Fibroblast of the aortic adventitia (primary cell): ENCODE data around the gene ST3GAL3. TPM values are rescaled to one million over a fixed set of nuclear protein-coding genes. Genes with fewer than 3 reads are reported as not detected.
A peak's percentile ranks its signal among the peaks of the same experiment; 100 is the strongest.

Source experiments
- DNase-seq: peaks from one replicate; pipeline ENCODE4 v3.0.0-alpha.2; 2010; ENCODE audit warnings: low read depth
- H3K4me3 ChIP-seq: 2 replicates; pipeline ENCODE4 v1.5.1; 2011; ENCODE audit warnings: low read depth, mild to moderate bottlenecking, control low read depth, low read length, moderate library complexity
- CTCF ChIP-seq: IDR thresholded peaks from 2 replicates; pipeline ENCODE4 v1.5.1; 2011; ENCODE audit warnings: mild to moderate bottlenecking, low read length, control low read depth, inconsistent platforms; ENCODE audit not compliant: insufficient read depth
- total RNA-seq: library from RNA; depleted of rRNA; stranded (reverse); fragments of >200 nt; gene quantifications from 2 replicates; pipeline ENCODE4 v1.2.3, GENCODE V29; 2012; ENCODE audit warnings: low replicate concordance

ST3GAL3 gene
- total RNA-seq, 1 donor, result 24.0 TPM

DNA sequence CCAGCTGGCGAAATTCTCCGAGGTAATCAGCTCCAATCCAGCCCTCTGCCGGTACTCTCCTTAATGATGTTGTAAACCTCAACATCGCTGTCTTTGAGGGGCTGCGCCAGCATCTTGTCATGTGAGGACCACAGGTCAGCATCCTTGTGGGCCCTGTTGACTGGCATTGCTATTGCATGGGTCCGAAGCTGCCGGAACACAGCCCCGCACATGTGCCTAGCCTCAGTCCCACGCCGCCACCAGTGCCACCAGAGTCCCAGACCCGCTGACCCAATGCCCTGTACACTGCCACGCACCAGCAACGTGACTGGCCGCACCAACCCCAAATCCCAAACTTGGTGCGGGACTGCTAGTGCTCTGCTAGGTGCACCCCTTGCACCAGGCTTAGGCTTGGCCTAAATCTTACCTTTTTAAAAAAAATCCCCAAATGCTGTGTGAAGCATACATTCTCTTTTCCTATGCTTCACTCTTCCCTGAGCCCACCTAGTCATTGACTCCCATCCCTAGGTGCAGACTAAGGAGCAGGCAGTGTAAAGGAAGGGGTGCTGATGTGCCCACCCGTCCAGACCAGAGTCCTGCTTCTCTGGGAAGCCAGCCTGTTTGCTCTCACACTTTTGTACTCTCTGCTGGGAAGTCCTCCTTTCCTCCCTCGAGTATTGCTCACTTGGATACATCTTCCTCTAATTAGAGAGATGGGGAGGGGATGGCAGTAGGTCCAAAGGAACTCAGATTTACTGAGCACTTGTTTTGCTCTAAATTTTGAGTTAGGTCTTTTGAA lies 144.4 kb downstream of the ST3GAL3 start:
- TF ChIP-seq CTCF, result no peak
- DNase-seq, result no peak
- no peak overlapping the region for H3K4me3 ChIP-seq

GRCh38 chr1:43853161-43853921 lies 146.0 kb downstream of the ST3GAL3 start:
- DNase-seq, result peak; percentile 90
- no peak for TF ChIP-seq CTCF
- no peak overlapping the region for H3K4me3 ChIP-seq

DNA sequence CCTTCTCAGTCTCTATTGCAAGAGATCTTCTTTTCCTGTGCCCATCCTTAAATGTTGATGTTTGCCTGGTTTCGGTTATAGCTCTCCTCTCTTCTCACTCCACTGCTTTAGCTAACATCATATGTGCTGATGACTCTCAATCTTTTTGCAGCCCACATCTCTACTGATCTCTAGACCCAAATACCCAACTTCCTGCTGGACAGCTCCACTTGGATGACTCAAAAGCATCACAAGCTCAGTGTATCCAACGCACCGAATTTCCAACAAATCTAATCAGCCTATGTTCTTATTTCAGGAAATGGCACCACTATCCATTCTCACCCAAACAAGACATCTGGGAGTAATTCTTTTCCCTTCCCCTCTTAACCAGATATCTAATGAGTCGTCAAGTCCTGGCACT lies 147.1 kb downstream of the ST3GAL3 start:
- TF ChIP-seq CTCF, result no peak
- peak; percentile 13 for DNase-seq
- no peak overlapping the region for H3K4me3 ChIP-seq

DNA sequence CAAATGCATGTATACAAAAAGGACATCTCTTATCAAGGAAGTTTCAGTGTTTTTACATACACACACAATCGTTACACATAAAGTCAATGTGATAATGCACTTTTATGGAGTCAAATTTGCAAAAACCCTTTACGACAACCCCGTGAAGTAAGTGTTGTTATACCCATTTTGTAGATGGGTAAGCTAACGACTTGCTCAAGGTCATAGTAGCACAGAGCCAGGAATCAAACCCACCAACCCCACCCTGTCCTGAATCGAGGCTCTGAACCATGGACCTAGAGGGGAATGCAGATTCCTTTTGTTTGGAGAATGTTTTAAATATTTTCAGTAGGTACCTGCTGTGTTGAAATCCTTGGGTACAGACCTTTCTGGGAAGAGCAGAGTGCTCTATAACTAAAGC lies 148.9 kb downstream of the ST3GAL3 start:
- no peak for TF ChIP-seq CTCF
- no peak for DNase-seq
- no peak overlapping the region for H3K4me3 ChIP-seq

DNA sequence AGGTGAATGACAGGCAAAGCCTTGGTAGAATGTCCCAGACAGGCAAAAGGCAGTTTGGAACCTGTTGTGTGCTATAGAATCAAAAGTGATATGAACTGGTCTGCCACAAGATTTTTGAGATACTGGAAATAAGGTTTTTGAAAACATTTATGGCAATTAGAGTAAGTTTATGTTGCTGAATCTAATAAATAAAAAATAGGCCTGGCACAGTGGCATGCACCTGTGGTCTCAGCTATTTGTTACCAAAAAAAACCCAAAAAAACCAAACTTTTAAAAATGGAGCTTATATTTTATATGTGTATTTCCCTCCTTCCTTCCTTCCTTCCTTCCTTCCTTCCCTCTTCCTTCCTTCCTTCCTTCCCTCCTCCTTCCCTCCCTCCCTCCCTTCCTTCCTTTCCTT lies 149.8 kb downstream of the ST3GAL3 start:
- DNase-seq, result no peak
- no peak for TF ChIP-seq CTCF
- H3K4me3 ChIP-seq, result no peak overlapping the region

DNA sequence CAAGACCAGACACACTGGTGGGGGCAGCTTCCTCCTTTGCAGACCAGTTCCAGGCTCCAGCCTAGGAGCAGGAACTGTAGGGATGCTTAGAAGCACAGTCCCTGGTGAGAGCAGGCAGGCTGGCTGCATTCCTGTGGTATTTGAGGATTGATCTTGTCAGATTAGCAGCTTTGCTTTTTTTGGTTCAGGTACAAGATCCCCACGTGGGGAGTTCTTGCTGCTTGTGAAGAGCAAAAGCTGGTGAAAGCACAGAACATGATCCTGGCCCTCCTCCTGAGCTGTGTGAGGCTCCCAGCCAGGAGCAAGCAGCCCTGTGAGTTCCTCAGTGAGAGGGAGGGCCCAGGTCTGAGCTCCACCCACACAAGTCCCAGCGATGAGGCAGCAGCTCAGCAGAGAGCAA lies 151.0 kb downstream of the ST3GAL3 start:
- TF ChIP-seq CTCF, result no peak
- DNase-seq, result peak; percentile 99
- H3K4me3 ChIP-seq, result no peak overlapping the region
